ENCODE results near the gene SEPTIN8. TPM values are rescaled to one million over a fixed set of nuclear protein-coding genes. Genes with fewer than 3 reads are reported as not detected.

Gene SEPTIN8
- total and polyA plus RNA-seq, 2 of the 8 experiments (the other 6 are each of a cell fraction or from before 2014, with no cell fraction given): 21.2 to 33.0 TPM

- DNase-seq (ENCODE audit: low read depth in 1 of 2, low spot score in 2 of 2): no peak
- no peak overlapping the region for H2AK5ac ChIP-seq (ENCODE audit: low read depth, low read length)
- ChIA-PET CTCF (ENCODE audit: partially characterized antibody) (interaction anchor here (1.1 to 1.7 kb wide), 3 partner anchors 8 to 27 kb away, joined by 3 to 11 read pairs (median 5); no protein-coding TSS in a partner anchor), POLR2A (ENCODE audit: partially characterized antibody) (no interaction called here)
- no peak overlapping the region for H3K27ac ChIP-seq (ENCODE audit: low read depth, low read length)
- TF ChIP-seq RFX5 (IDR thresholded peaks at IDR 0.05; ENCODE audit: borderline replicate concordance, low read depth, low read length): no peak
- no peak for TF ChIP-seq RAD21 (IDR thresholded peaks at IDR 0.05 in 1 of 2, conservative IDR thresholded peaks at IDR 0.05 in 1 of 2; ENCODE audit: low read depth in 2 of 2, low read length in 2 of 2)
- no peak for TF ChIP-seq CTCF (IDR thresholded peaks at IDR 0.05; ENCODE audit: control extremely low read depth in 1 of 3, insufficient read depth in 1 of 3, low read depth in 1 of 3, low read length in 3 of 3)
- no peak for TF ChIP-seq ASH2L (IDR thresholded peaks at IDR 0.05; ENCODE audit: low read length)
- TF ChIP-seq MAFK (IDR thresholded peaks at IDR 0.05; ENCODE audit: low read depth, low read length): no peak
- TF ChIP-seq, protein P1, sequence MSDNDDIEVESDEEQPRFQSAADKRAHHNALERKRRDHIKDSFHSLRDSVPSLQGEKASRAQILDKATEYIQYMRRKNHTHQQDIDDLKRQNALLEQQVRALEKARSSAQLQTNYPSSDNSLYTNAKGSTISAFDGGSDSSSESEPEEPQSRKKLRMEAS (IDR thresholded peaks at IDR 0.05): no peak
- no peak for TF ChIP-seq HDAC2 (IDR thresholded peaks at IDR 0.05; ENCODE audit: borderline replicate concordance in 1 of 2, low read depth in 2 of 2, low read length in 2 of 2)
- TF ChIP-seq JUN (IDR thresholded peaks at IDR 0.05; ENCODE audit: low read depth, low read length): no peak
- no peak overlapping the region for H3K14ac ChIP-seq (ENCODE audit: insufficient read length)
- H2AFZ ChIP-seq (ENCODE audit: low read length): no peak overlapping the region
- H4K5ac ChIP-seq (ENCODE audit: insufficient read length, low read depth, low read length): no peak overlapping the region
- H3K4me3 ChIP-seq (ENCODE audit: extremely low read depth in 1 of 4, insufficient read depth in 2 of 4, low read depth in 3 of 4, low read length in 4 of 4): no peak overlapping the region
- H3K79me1 ChIP-seq (ENCODE audit: low read depth, low read length): no peaks in the 10 kb centered on the region
- H4K91ac ChIP-seq (replicated peaks; ENCODE audit: insufficient read length, low read length): no peak overlapping the region
- no peaks in the 10 kb centered on the region for H3K9me3 ChIP-seq (ENCODE audit: insufficient read depth in 2 of 2, low read depth in 1 of 2, low read length in 1 of 2)
- no peak overlapping the region for H3K18ac ChIP-seq (ENCODE audit: extremely low read depth, low read length)
- H3K4me2 ChIP-seq (ENCODE audit: insufficient read depth in 1 of 2, low read depth in 2 of 2, low read length in 2 of 2): no peak overlapping the region
- H3K4me1 ChIP-seq (replicated peaks in 1 of 4; ENCODE audit: control insufficient read depth in 3 of 4, insufficient read depth in 4 of 4, low read length in 3 of 4): peaks cover 0 to 5% (median 1%) of the 10 kb centered on the region in 4 experiments; a peak in 5 of 7 replicates
- no peak overlapping the region for H2BK5ac ChIP-seq (ENCODE audit: low read depth, low read length)
- no peaks in the 10 kb centered on the region for H4K20me1 ChIP-seq (replicated peaks in 1 of 2; ENCODE audit: control insufficient read depth in 1 of 2, insufficient read depth in 2 of 2, low read length in 2 of 2)
- FAIRE-seq: no peak
- H2BK15ac ChIP-seq (ENCODE audit: low read length): no peak overlapping the region
- no peak overlapping the region for H2BK120ac ChIP-seq (replicated peaks; ENCODE audit: low read depth, low read length)
- WGBS, 2 experiments (ENCODE audit: extremely low coverage in 1 of 2, insufficient coverage in 1 of 2, insufficient read length in 1 of 2, insufficient replicate concordance in 2 of 2, low coverage in 1 of 2, low lambda C conversion rate in 2 of 2, missing lambda C conversion rate in 1 of 2): 86% methylated on average over 4 of the region's 4 CpGs; no CpG with 5 or more reads in 1 of the 2 experiments
- H3K4ac ChIP-seq (replicated peaks; ENCODE audit: insufficient read length, low read depth, low read length): no peak overlapping the region
- no peak overlapping the region for H4K8ac ChIP-seq (ENCODE audit: extremely low read depth, insufficient read depth, low read length)
- H3K27me3 ChIP-seq (replicated peaks in 1 of 4; ENCODE audit: control insufficient read depth in 3 of 4, extremely low read depth in 1 of 4, insufficient read depth in 3 of 4, low read length in 3 of 4): peaks cover 2 to 34% (median 22%) of the 10 kb centered on the region in 4 experiments
- H2BK20ac ChIP-seq (ENCODE audit: low read length): no peak overlapping the region
- no peak overlapping the region for H3K56ac ChIP-seq (replicated peaks; ENCODE audit: insufficient read length, low read depth, low read length)
- H2BK12ac ChIP-seq (ENCODE audit: low read depth, low read length): no peak overlapping the region
- H3K23me2 ChIP-seq (ENCODE audit: low read depth, low read length): peaks cover 10% of the 10 kb centered on the region
- H3K79me2 ChIP-seq (ENCODE audit: control insufficient read depth in 1 of 2, insufficient read depth in 2 of 2, low read length in 2 of 2): no peaks in the 10 kb centered on the region
- no peak overlapping the region for H3K9ac ChIP-seq (replicated peaks in 1 of 4; ENCODE audit: extremely low read depth in 1 of 4, low read depth in 3 of 4, low read length in 3 of 4)
- no peaks in the 10 kb centered on the region for H3K36me3 ChIP-seq (ENCODE audit: control insufficient read depth in 2 of 4, insufficient read depth in 4 of 4, low read length in 3 of 4)
- H3K23ac ChIP-seq (ENCODE audit: insufficient read length): no peak overlapping the region
Observed at GRCh38 chr5:132781029-132781428, 4.0 kb upstream of the SEPTIN8 start.

All from H1 (cell line).